ENCODE data around the gene ST6GAL1.
"Not testable (repeated sequence)": the region's sequence is repeated elsewhere in the genome, so short reads cannot be mapped to it uniquely, and the experiment has no call there.

The ST6GAL1 gene

DNA sequence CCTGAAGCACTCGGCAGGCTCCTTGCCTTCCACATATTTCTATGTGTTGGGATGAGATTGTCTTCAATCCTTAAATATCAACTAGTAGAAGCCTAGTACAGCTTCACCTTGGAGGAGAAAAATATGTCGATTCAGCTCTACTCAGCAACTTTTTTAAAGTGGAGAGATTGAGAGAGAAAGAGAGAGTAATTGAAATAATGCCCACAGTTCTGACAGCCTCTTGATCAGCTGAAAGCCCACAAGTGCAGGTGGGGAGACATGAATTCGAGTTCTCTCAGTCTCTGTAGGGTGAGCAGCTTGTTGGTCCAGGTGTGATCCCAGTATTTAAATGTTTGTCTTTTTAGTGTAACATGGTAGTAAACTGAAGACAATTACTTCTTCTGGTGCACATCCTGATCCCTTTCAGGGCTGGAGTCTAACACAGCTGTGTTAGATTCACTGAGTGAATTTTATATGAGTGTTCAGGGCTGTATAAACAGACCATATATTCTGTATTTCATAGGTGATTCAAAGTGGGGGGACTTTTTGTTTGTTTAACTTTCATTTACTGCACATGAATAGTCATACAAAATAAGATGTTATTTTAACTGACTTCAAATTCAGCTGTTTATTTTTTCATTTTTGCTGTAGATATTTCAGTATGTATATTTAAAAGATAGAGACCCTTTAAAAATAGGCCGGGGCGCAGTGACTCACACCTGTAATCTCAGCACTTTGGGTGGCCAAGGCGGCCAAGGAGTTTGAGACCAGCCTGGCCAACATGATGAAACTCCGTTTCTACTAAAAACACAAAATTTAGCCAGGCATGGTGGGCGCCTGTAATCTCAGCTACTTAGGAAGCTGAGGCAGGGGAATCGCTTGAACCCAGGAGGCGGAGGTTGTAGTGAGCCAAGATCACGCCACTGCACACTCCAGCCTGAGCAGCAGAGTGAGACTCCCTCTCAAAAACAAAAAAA, 64.0 kb downstream of the ST6GAL1 start:
- no peak for DNase-seq (ENCODE audit: low read depth)

DNA sequence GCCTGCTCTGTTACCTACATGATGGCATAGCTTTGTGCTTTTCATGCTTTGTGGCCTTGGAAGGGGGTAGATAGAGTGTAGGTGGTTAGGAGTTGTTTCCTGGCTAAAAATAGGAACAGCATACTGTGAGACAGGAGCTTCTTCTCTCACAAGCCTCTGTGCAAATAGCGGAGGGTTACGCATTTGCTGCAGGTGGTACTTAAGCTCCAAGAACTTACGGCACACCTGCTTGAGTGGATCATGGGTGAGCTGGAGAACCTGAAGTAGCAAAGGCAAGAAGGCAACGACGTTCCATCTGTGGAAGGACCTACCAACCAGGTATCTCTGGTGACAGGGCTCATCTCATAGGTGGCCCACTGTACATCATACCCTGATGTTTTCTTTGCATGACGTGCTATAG, 66.0 kb downstream of the ST6GAL1 start:
- no peak for DNase-seq (ENCODE audit: low read depth)

DNA sequence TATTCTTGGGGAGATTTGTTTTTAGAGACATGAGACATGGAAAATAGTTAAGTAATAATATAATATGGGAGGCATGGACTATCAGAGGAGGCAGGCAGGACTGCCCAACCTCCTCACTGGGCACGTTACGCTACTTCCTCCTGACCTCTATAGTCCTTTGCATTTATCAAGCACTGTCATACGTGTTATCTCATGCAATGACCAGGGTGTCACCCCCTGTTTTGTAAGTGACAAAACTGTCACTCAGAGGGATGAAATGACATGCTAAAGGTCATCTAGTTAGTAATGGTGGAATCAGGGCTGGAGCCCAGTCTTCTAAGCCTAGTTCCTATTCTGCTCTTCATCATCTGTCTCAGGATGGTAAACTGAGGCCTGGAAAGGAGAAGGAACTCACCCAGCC, 66.7 kb downstream of the ST6GAL1 start:
- DNase-seq (ENCODE audit: low read depth) = no peak

DNA sequence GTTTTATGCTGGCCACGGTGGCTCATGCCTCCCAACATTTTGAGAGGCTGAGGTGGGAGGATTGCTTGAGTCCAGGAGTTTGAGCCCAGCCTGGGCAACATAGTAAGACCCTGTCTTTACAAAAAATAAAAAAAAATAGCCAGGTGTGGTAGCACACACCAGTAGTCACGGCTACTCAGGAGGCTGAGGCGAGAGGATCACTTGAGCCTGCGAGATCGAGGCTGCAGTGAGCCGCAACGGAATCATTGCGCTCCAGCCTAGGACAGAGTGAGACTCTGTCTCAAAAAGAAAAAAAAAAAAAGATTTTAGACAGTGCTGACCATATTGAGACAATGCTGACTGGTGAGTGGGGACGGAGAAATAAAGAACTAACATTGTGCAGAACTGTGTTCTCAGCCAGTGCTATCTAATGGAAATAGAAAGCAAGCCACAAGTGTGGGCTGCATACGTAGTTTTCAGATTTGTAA, 67.2 kb downstream of the ST6GAL1 start:
- no peak for DNase-seq (ENCODE audit: low read depth)

DNA sequence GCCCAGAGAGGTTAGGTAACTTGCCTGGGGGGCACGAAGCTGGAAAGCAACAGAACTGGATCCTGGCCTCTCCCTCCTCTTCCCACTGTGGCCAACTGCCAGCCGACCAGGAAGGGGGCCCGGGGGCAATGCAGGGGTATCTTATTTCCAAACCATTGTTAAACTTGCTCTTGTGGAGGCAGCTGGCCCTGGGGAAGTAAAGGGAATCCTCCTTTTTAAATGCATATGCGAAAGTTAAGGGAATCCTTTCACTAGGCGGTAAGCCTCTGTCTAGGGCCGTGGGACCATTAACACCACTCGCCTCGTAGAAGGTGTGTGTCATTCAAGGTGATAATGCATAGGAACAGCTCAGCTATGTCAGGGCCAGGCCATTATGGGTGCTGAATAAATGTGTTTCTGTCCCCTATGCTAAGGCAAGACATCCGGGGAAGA, 68.6 kb downstream of the ST6GAL1 start:
- no peak for DNase-seq (ENCODE audit: low read depth)

DNA sequence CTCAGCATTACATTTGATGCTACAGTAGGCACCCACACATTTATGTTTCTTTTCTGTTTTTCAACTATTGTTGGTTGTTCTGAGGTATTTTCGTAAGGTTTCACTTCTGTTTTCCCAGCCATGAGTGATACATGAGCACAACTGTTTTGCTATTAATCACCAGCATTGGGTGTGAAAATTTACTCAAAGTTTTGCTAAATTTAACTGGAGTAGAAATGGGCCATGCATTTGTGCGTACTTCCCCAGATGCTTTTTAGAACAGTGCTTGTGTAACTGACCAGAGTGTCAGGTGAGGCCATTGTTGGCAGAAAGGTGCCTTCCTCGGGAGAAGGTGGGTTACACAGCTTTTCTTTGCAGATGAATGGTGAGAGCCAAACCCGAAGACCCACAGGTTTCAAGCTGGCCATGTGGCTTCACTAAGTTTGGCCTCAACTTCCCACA, 70.4 kb downstream of the ST6GAL1 start:
- DNase-seq (ENCODE audit: low read depth) = no peak

DNA sequence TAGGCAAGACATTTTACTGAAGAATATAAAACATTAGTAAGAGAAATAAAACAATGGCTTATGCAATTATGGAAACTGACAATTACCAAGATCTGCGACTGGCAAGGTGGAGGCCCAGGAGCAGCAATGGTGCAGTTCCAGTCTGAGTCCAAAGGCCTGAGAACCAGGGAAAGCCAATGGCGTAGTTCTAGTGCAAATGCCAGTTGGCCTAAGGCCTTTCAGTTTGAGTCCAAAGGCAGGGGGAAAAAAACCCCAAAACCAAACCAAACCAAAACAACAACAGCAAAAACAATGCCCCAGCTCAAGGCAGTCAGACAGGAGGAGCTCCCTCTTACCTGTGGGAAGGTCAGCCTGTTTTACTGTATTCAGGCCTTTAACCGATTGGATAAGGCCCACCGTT, 72.6 kb downstream of the ST6GAL1 start:
- no peak for DNase-seq (ENCODE audit: low read depth)

DNA sequence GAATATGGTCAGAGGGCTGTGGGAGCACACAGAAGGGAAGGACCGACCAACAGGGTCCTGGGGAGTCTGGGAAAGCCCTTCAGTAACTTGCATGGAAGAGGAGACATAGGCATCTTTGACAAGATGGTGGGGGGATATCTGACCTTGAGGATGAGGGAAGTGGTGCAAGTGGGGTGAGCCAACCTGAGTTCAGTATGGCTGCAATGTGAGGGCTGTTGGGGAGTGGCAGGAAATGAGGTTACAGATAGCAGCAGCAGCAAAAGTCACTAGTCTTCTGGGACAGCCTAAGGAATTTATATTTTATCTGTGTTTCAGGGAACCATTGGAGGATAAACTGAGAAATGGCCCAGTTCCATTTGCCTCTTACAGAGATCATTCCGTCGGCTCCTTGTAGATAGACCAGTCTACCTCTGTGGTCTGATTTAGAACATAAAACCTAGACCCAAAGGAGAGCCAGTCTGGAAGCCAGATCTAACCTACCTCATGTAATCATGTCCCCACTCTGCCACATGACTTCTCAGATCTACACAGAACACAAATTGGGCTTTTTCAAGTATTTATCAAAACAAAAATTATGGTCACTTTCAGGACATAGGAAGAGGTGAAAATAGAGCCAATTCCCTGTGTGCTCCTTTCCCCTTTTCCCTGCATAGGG, 75.6 kb downstream of the ST6GAL1 start:
- DNase-seq (ENCODE audit: low read depth) = no peak

DNA sequence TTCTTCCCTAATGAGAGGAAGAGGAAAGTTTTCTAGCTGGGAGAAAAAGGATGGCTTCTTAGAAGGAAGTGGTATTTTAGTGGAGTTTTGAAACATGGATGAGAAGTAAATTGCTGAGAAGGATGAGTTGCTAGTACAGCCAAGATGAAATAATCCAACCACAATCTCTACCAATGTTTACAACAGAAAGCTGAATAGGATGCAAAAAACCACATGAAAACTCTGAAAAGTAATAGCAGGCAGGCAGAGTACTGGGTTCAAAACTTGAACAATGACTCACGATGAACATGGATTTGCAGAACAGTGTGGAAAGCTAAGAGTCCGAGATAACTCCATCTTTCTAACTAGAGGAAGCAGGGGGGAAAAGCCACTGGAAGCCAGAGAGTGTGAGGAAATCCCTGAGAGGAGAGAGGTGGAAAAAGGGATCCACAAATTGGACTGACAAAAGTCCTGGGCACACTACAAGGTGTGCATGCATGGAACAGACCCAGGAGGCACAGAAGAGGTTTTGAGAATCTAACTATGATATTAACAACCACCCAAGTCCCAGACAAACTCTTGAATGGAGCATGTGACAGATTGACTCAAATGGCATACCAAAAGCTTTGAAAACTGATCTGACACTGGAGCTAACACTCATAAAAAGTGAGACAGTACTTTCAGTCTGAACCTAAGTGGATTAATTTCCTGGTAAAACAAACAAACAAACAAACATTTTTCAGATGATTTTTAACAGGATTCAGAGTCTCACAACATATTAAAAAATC, 76.7 kb downstream of the ST6GAL1 start:
- no peak for DNase-seq (ENCODE audit: low read depth)

DNA sequence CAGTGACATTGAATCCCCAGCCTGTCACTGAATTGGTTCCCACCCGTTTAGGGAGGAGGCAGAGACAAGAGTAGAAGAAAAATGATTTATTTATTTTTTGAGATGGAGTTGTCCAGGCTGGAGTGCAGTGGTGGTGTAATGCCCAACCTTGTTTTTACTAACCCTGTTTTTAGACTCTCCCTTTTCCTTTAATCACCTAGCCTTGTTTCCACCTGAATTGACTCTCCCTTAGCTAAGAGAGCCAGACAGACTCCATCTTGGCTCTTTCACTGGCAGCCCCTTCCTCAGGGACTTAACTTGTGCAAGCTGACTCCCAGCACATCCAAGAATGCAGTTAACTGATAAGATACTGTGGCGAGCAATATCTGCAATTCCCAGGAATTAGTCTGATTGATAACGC, 80.1 kb downstream of the ST6GAL1 start:
- DNase-seq (ENCODE audit: low read depth) = not testable (repeated sequence)

DNA sequence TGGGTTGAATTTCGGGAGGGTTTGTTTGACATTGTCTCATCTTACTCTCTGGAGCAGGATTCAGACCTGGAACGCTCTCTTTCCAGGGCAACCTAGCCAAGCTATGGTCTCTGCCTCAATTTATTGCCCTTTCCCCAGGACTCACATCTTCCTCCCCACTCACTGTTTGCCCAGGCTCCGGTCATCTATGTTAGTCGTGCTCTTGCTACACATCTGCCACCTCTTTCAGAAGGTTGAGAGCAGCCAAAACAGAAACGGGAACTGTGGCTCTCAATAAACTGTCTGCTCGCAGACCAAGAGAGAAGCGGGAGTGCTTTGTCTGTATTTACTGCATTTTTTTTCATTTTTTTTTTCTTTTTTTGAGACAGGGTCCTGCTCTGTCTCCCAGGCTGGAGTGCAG, 81.6 kb downstream of the ST6GAL1 start:
- DNase-seq (ENCODE audit: low read depth) = no peak

DNA sequence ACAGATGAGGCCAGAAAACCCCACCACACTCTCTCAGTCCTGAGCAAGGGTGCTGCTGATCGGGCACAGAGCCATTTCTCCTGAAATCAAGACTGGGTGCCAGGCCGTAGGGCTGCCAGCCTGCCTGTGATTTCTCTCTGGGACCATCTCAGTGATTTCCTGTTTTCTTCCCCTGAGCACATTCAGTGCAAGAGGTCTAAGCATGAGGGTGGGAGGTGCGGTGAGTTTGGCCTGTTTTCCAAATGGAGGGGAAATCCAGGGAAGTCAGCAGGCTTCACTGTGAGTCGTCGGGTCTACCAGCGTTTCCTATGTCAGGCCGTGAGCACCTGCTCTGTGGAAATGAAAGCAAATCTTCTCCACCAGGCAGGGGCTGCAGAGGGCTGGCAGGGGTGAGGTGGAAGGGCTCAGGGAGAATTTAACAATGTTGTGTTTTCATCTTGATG, 82.3 kb downstream of the ST6GAL1 start:
- peak; percentile 44 for DNase-seq (ENCODE audit: low read depth)

DNA sequence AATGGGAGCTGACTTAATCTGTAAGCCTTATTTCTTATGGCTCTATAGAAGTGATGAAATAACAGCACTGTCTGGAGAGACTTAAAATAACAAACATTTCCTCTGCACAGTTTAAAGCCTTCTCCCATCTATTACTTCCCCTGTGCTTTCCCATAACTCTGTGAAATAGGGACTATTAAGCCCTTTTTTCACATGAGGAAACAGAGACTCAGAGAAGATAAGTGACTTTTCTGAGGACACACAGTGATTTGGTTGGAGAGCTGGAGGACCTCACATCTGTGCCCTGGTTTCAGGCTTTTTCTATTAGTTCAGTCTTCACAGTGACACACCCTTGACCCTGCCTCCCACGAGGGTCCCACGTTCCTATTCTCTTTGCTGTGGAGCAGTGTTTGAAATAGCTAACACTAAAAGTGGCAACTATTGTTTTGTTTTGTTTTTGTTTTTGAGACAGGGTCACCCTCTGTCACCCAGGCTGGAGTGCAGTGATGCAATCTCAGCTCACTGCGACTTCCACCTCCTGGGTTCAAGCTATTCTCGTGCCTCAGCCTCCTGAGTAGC, 82.9 kb downstream of the ST6GAL1 start:
- DNase-seq (ENCODE audit: low read depth) = no peak

DNA sequence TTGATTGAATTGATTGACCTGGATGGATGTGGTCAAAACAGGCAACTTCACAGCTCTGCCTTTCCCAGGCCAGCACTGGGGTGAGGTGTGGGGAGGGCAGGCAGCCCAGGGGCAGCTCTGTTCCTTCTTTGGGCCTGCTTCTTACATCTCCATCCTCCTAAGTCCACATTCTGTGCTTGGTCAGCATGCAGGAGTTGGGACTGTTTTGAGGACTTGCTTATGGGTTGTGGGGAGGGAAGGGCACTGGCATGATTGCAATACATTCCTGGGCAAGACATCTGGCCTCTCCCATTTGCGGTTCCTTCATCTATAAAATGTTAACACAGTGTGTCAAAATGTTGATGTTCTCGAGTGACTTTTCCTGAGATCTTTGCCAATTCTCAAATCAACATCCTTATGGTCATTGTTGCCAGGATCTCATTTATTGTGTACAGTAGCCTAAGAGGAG, 84.1 kb downstream of the ST6GAL1 start:
- DNase-seq (ENCODE audit: low read depth) = no peak

DNA sequence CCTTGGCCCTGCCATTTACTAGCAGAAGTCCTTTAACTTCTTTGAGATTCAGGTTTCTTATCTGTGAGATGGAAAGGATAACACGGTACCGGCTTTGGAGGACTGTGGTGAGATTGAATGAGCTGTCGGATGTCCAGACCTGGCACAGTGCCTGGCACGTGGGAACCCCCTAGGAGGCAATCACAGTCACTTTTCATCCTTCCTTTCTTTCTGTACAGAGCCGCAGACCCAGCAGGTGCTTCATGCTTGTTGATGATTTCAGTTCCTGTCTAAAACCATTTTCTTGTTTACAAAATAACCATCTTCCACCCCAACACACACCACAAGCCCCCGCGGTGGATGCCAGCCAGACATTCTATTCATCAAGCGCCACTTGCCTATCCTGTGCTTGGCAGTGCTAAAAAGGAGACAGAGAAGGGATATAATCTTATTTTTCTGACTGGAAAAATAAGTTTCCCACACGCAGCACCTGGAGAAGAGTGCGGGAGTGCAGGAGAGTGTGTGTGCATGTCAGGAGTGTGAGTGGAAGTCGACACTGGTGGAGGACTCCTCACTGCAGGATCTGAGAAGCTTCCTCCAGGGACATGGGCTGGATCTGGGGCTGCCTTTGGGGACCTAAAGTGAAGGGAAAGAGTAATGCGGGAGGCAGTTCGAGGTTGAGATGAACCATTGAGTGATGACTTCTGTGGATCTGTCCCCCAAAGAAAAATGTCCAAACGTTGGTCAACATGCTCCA, 85.7 kb downstream of the ST6GAL1 start:
- no peak for DNase-seq (ENCODE audit: low read depth)

DNA sequence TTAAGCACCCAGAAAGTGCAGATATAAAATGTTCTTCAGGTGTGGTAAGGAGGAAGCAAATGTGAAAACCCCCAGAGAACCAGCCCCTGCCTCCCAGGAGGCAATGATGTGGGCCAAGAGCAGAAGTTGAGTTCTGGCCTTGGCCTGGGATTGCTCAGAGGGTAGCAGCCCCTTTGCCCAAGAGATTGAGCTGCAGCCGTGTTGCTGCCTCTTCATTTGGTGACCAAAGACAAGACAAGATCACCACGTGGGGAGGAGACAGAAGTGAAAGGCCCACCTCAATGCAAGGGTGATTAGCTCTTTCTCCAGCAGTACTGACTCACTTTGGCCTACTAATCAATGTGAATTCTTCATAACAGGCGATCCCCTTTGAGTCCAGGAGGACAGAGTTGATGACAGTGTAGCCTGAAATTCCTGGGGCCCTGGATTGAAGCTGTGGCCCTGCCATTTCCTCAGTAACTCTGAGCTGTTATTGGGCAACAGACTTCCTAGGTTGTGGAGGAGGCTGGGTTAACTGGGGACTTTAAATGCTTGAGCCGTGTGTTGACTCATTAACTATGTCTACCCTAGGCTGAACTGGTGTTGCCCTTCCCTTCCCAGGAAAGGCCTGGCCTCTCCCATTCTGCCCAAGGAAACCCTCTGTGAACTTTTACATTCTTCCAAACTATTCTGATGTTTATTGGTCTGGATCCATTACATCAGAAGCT, 86.5 kb downstream of the ST6GAL1 start:
- no peak for DNase-seq (ENCODE audit: low read depth)

DNA sequence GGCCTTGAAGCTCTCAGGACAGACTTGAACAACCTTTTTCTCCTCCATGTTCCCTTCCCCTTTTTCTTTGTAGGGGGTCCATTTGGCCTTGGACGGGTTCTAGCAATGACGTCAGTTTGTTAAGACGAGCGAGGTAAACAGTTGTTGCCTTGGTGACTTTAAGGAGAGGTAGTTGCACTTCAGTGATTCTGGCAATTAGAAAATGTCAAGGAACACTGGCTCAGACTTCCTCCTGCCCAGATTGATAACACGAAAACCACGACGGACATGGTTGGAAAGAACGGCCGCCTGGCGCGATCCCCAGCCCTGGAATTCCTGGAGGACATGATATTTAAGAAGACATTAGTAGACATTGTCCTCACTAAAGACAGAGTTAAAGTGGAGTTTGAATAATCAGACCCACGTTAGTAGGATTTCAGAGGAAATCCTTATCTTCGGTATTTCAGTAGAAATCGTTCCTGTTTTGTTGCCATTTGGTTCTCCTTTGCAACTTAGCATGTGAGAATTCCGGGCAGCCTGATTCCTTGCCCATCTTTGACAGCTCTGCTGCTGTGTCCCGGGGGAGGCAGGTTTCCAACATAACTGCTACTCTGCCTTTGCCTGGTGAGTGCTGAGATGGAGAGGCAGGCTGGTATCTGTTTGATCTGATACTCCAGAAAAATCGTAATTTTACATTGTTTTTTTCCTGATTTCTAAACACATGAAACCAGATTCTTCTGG, 87.3 kb downstream of the ST6GAL1 start:
- DNase-seq (ENCODE audit: low read depth) = no peak

DNA sequence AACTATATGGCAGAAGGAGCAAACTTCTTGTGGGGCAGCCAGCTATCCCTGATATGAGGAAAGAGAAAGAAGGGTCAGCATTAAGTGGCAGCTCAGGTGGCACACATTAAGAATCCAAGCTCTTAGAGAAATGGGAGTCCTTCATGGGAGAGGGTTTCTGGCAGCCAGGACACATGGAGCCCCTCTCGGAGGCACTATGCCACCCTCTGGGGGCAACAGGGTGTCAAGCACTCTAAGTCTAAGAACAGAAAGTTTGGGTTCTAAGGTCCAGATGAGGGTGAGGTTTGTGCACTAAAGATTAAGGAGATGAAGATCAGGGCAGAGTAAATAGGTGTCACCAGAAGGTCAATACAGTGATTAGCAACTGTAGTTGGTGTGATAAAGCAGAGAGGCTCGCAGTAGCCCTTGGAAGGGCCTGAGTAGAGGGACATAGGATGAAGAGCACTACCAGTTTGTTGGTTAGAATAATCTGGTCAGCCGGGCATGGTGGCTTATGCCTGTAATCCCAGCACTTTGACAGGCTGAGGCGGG, 89.3 kb downstream of the ST6GAL1 start:
- no peak for DNase-seq (ENCODE audit: low read depth)

DNA sequence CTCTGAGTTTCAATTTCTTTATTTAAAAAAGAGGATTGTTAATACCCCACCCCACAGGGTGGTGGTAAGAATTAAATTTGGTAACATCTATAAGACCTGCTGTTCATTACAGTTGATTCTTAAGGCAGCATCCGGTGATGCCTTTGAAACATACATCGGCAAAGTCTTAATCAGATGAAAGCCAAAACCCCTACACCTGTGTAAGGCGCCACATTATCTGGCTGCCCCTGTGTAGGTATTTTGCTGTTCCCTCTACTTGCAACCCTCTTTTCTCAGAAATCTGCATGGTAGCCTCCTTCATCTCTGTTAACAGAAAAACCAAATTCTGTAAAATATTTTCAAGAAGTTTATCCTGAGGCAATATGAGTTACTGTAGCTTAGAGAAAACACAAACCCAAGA, 90.0 kb downstream of the ST6GAL1 start:
- DNase-seq (ENCODE audit: low read depth) = no peak

All from stimulated activated CD4-positive, alpha-beta T cell treated with anti-CD3 and anti-CD28 coated beads, Interleukin-2, amount 100 ng/mL, for 4 hours (primary cell).